Prostate gland (tissue), 2 donors: ENCODE measurements around the gene LHX6.

Experiments used
- POLR2A ChIP-seq: fragments of 450-650 bp; IDR thresholded peaks from one replicate; pipeline ENCODE4 v1.6.1; 2016; ENCODE audit warnings: antibody characterized with exemption, mild to moderate bottlenecking
- POLR2AphosphoS5 ChIP-seq: sonication (generic); formaldehyde crosslinking; IDR thresholded peaks from one replicate; pipeline ENCODE4 v1.6.1; 2017; ENCODE audit warnings: antibody characterized with exemption
- TF ChIP-seq, protein P1 (sequence below), 4 experiments: fragments of 200-600 bp in 2 of 4; fragments of 450-650 bp in 2 of 4; sonication (generic) in 2 of 4; IDR thresholded peaks; 1 replicate in 3 of 4; 2 replicates in 1 of 4; pipeline ENCODE4 v1.5.1; 2016 to 2019; ENCODE audit warnings: antibody characterized with exemption in 4 of 4, mild to moderate bottlenecking in 2 of 4, moderate library complexity in 2 of 4

DNA sequence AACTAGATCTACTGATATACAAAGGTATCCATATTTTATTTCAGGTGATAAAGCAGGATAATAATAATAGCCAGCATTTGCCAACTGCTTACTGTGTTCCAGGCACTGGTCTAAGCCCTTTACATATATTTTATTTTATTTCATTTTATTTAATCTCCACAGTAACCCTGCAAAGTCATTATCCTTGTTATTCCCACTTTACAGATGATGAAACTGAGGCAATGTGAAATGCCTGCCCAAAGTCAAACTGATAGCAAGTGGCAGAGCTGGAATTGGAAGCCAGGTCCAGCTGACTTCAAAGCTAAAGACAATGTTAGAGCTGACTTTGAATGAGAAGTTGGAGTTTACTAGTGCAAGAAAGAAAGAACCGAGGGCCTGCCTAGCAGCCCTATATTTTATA is 44.2 kb downstream of the LHX6 start:
- TF ChIP-seq POLR2A = no peak
- TF ChIP-seq, protein P1, sequence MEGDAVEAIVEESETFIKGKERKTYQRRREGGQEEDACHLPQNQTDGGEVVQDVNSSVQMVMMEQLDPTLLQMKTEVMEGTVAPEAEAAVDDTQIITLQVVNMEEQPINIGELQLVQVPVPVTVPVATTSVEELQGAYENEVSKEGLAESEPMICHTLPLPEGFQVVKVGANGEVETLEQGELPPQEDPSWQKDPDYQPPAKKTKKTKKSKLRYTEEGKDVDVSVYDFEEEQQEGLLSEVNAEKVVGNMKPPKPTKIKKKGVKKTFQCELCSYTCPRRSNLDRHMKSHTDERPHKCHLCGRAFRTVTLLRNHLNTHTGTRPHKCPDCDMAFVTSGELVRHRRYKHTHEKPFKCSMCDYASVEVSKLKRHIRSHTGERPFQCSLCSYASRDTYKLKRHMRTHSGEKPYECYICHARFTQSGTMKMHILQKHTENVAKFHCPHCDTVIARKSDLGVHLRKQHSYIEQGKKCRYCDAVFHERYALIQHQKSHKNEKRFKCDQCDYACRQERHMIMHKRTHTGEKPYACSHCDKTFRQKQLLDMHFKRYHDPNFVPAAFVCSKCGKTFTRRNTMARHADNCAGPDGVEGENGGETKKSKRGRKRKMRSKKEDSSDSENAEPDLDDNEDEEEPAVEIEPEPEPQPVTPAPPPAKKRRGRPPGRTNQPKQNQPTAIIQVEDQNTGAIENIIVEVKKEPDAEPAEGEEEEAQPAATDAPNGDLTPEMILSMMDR (IDR thresholded peaks at IDR 0.05) = no peak
- TF ChIP-seq POLR2AphosphoS5 = no peak
